ENCODE data around the gene CHRNA9.

DNA sequence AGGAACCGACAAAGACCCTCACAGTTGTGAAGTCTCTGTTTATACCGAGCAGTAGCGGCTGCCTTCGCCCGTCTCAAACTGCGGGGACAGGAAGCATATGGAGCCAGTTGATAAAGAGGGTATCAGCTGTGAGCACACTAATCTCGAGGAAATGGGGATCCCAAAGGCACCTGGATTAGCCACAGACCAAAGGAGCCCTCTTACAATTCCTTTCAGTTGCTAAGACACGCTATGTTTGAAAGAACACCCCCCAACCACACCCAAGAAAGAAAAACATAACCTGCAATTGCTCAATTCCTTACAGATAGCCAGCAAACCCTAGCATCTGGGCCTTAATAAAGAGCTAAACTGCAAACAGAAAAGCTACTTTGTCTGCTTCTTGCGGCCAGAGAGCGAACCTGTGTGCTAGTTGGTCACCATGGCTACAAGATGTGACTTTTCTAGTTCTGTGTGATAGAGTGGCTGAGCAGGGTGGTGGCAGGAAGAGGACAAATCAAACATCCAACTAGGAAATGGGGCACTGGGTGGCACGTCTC, 23.3 kb upstream of the CHRNA9 start:
- TF ChIP-seq TARDBP (IDR thresholded peaks at IDR 0.05) (no peak), FOXM1 (IDR thresholded peaks at IDR 0.05; ENCODE audit: borderline replicate concordance) (no peak)
